Hypothalamus (tissue), 51 donors: Measurements from ENCODE around the gene ZDHHC20.
"Not testable (repeated sequence)": the region's sequence is repeated elsewhere in the genome, so short reads cannot be mapped to it uniquely, and the experiment has no call there.

ENCODE experiments used
- DNase-seq, 51 donors: peaks; one replicate each; lab custom pipeline; 2025; lab: John Stamatoyannopoulos, UW

The ZDHHC20 gene

GRCh38 chr13:21443171-21443570, 15.9 kb downstream of the ZDHHC20 start:
- peak in 1 of 51 donors; percentile 4 for DNase-seq

- DNase-seq, result no peak
Measured at GRCh38 chr13:21436582-21436981, 22.5 kb downstream of the ZDHHC20 start.

GRCh38 chr13:21435687-21436151, 23.4 kb downstream of the ZDHHC20 start:
- peak in 11 of 51 donors; percentile 2 to 33 (median 11) for DNase-seq

GRCh38 chr13:21435231-21435630, 23.9 kb downstream of the ZDHHC20 start:
- DNase-seq, result peak in 1 of 51 donors; percentile 16

- DNase-seq, result peak in 3 of 51 donors; percentile 19 to 60 (median 34)
Measured at GRCh38 chr13:21434588-21434987, 24.5 kb downstream of the ZDHHC20 start.

GRCh38 chr13:21429211-21429610, 29.9 kb downstream of the ZDHHC20 start:
- no peak for DNase-seq

- no peak for DNase-seq
Measured at GRCh38 chr13:21427741-21428140, 31.4 kb downstream of the ZDHHC20 start.

- no peak for DNase-seq
Measured at GRCh38 chr13:21426238-21426637, 32.9 kb downstream of the ZDHHC20 start.

- DNase-seq, result no peak
Measured at GRCh38 chr13:21420706-21421105, 38.4 kb downstream of the ZDHHC20 start.

GRCh38 chr13:21413013-21413412, 46.1 kb downstream of the ZDHHC20 start:
- no peak for DNase-seq

GRCh38 chr13:21410453-21410852, 48.6 kb downstream of the ZDHHC20 start:
- not testable (repeated sequence) for DNase-seq

GRCh38 chr13:21405309-21405708, 53.8 kb downstream of the ZDHHC20 start:
- DNase-seq, result peak in 1 of 51 donors; percentile 22

GRCh38 chr13:21402586-21403307, 56.4 kb downstream of the ZDHHC20 start:
- DNase-seq, result no peak

- DNase-seq, result no peak
Measured at GRCh38 chr13:21399741-21400140, 59.4 kb downstream of the ZDHHC20 start.

- no peak for DNase-seq
Measured at GRCh38 chr13:21395953-21396352, 63.1 kb downstream of the ZDHHC20 start.

GRCh38 chr13:21389124-21389523, 70.0 kb downstream of the ZDHHC20 start:
- no peak for DNase-seq

- no peak for DNase-seq
Measured at GRCh38 chr13:21385710-21386109, 73.4 kb downstream of the ZDHHC20 start.

GRCh38 chr13:21383090-21383489, 76.0 kb downstream of the ZDHHC20 start:
- no peak for DNase-seq

GRCh38 chr13:21376998-21377985, 81.8 kb downstream of the ZDHHC20 start:
- peak in 2 of 51 donors; percentile 15 for DNase-seq

- DNase-seq, result no peak
Measured at GRCh38 chr13:21372530-21372929, 86.6 kb downstream of the ZDHHC20 start.

- DNase-seq, result no peak
Measured at GRCh38 chr13:21371011-21371410, 88.1 kb downstream of the ZDHHC20 start.
